ENCODE measurements around the gene COL6A3. TPM values are rescaled to one million over a fixed set of nuclear protein-coding genes. Genes with fewer than 3 reads are reported as not detected.

The COL6A3 gene
- total and polyA plus RNA-seq, 2 donors (not counting 1 experiment from before 2014, with no cell fraction given): 0.01 to 0.10 TPM

GRCh38 chr2:237403024-237403882 lies 10.7 kb downstream of the COL6A3 start:
- Histone ChIP-seq H2AFZ (ENCODE audit: insufficient read depth, low read depth, low read length, poor library complexity, severe bottlenecking) (no peak overlapping the region), H3K4me1 (ENCODE audit: control insufficient read depth in 2 of 2, insufficient read depth in 2 of 2, low read length in 2 of 2) (no peaks in the 10 kb centered on the region), H3K9ac (ENCODE audit: low read length) (no peak overlapping the region), H3K27me3 (replicated peaks in 1 of 4; ENCODE audit: control extremely low read depth in 1 of 4, control insufficient read depth in 3 of 4, insufficient read depth in 4 of 4, low read length in 3 of 4) (peaks cover 0 to 5% (median 1%) of the 10 kb centered on the region in 4 experiments), H3K9me3 (ENCODE audit: control extremely low read depth in 1 of 3, control insufficient read depth in 2 of 3, insufficient read depth in 1 of 3, low read length in 2 of 3) (no peaks in the 10 kb centered on the region), H3K27ac (ENCODE audit: low read length in 2 of 2) (no peak overlapping the region), H3K4me2 (replicated peaks; ENCODE audit: low read depth, low read length, poor library complexity, severe bottlenecking) (no peak overlapping the region), H3K4me3 (ENCODE audit: control extremely low read depth in 1 of 5, extremely low read depth in 1 of 5, insufficient read depth in 1 of 5, low read depth in 2 of 5, low read length in 4 of 5) (no peak overlapping the region), H3K79me2 (ENCODE audit: control insufficient read depth, insufficient read depth, low read length) (no peaks in the 10 kb centered on the region), H4K20me1 (ENCODE audit: control insufficient read depth, insufficient read depth, low read length, poor library complexity, severe bottlenecking) (no peaks in the 10 kb centered on the region), H3K36me3 (replicated peaks in 1 of 2; ENCODE audit: control extremely low read depth in 1 of 2, control insufficient read depth in 1 of 2, extremely low read depth in 1 of 2, insufficient read depth in 2 of 2, low read length in 1 of 2) (no peaks in the 10 kb centered on the region)
- no peaks in the 10 kb centered on the region for H3K9me3 Mint-ChIP-seq (ENCODE audit: insufficient read depth)
- intact Hi-C loops (cut with micrococcal nuclease): no loop called here
- ChIA-PET CTCF (no interaction called here), POLR2A (no interaction called here)
- H3K4me1 Mint-ChIP-seq: no peaks in the 10 kb centered on the region
- no peak for TF ChIP-seq EZH2 (IDR thresholded peaks at IDR 0.05; ENCODE audit: borderline replicate concordance, insufficient read depth, low read depth, low read length, poor library complexity, severe bottlenecking)
- TF ChIP-seq, protein P1, sequence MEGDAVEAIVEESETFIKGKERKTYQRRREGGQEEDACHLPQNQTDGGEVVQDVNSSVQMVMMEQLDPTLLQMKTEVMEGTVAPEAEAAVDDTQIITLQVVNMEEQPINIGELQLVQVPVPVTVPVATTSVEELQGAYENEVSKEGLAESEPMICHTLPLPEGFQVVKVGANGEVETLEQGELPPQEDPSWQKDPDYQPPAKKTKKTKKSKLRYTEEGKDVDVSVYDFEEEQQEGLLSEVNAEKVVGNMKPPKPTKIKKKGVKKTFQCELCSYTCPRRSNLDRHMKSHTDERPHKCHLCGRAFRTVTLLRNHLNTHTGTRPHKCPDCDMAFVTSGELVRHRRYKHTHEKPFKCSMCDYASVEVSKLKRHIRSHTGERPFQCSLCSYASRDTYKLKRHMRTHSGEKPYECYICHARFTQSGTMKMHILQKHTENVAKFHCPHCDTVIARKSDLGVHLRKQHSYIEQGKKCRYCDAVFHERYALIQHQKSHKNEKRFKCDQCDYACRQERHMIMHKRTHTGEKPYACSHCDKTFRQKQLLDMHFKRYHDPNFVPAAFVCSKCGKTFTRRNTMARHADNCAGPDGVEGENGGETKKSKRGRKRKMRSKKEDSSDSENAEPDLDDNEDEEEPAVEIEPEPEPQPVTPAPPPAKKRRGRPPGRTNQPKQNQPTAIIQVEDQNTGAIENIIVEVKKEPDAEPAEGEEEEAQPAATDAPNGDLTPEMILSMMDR (IDR thresholded peaks at IDR 0.05): no peak
- DNase-seq: no peak
- H3K27me3 Mint-ChIP-seq: peaks cover 12% of the 10 kb centered on the region
- no peak overlapping the region for H3K4me3 Mint-ChIP-seq
- WGBS (ENCODE audit: insufficient coverage): 89% methylated on average over 10 of the region's 11 CpGs
- H3K27ac Mint-ChIP-seq: no peak overlapping the region
- no peak for ATAC-seq (ENCODE audit: low read depth)

DNA sequence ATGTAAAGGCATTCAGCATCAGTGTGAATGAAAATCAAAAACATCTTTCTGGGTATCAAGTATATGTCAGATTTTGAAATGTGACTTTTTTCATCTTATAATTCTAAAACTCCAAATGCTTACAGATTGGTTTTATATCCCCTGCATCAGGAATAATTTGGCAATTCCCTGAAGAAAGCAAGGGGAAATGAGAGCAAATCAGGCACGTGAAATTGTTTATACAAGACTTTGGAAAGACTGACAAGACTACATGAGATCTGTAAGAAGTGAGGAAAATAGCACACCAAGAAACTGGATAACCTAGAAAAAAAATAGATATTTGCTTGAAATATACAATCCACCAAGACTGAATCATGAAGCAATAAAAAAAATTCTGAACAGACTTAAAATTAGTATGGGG lies 13.8 kb downstream of the COL6A3 start:
- intact Hi-C loops (cut with micrococcal nuclease): no loop called here
- Histone ChIP-seq H3K4me1 (ENCODE audit: control insufficient read depth in 2 of 2, insufficient read depth in 2 of 2, low read length in 2 of 2) (no peaks in the 10 kb centered on the region), H3K9me3 (ENCODE audit: control extremely low read depth in 1 of 3, control insufficient read depth in 2 of 3, insufficient read depth in 1 of 3, low read length in 2 of 3) (no peaks in the 10 kb centered on the region), H3K27ac (ENCODE audit: low read length in 2 of 2) (no peak overlapping the region), H3K27me3 (replicated peaks in 1 of 4; ENCODE audit: control extremely low read depth in 1 of 4, control insufficient read depth in 3 of 4, insufficient read depth in 4 of 4, low read length in 3 of 4) (peaks cover 0 to 5% (median 1%) of the 10 kb centered on the region in 4 experiments), H3K79me2 (ENCODE audit: control insufficient read depth, insufficient read depth, low read length) (no peaks in the 10 kb centered on the region), H3K36me3 (replicated peaks in 1 of 2; ENCODE audit: control extremely low read depth in 1 of 2, control insufficient read depth in 1 of 2, extremely low read depth in 1 of 2, insufficient read depth in 2 of 2, low read length in 1 of 2) (no peaks in the 10 kb centered on the region), H3K9ac (ENCODE audit: low read length) (no peak overlapping the region), H2AFZ (ENCODE audit: insufficient read depth, low read depth, low read length, poor library complexity, severe bottlenecking) (no peak overlapping the region), H4K20me1 (ENCODE audit: control insufficient read depth, insufficient read depth, low read length, poor library complexity, severe bottlenecking) (no peaks in the 10 kb centered on the region), H3K4me3 (ENCODE audit: control extremely low read depth in 1 of 5, extremely low read depth in 1 of 5, insufficient read depth in 1 of 5, low read depth in 2 of 5, low read length in 4 of 5) (no peak overlapping the region), H3K4me2 (replicated peaks; ENCODE audit: low read depth, low read length, poor library complexity, severe bottlenecking) (no peak overlapping the region)
- Mint-ChIP-seq H3K4me1 (no peaks in the 10 kb centered on the region), H3K4me3 (no peak overlapping the region), H3K27me3 (peaks cover 21% of the 10 kb centered on the region), H3K9me3 (ENCODE audit: insufficient read depth) (no peaks in the 10 kb centered on the region), H3K27ac (no peak overlapping the region)
- WGBS (ENCODE audit: insufficient coverage): no CpG with 5 or more reads among the region's 1 CpG
- CTCF ChIA-PET: no interaction called here
- DNase-seq: no peak
- POLR2A ChIA-PET: no interaction called here
- no peak for ATAC-seq (ENCODE audit: low read depth)
- TF ChIP-seq, protein P1 (IDR thresholded peaks at IDR 0.05): no peak
- no peak for TF ChIP-seq EZH2 (IDR thresholded peaks at IDR 0.05; ENCODE audit: borderline replicate concordance, insufficient read depth, low read depth, low read length, poor library complexity, severe bottlenecking)
